OCI-LY1 (cell line): ENCODE measurements around the gene IL1R2.

Experiments
- EZH2 ChIP-seq: fragments of 200-600 bp; sonication (generic), shearing (Covaris generic); IDR thresholded peaks from 2 replicates; pipeline ENCODE4 v1.8.0; 2017; ENCODE audit warnings: borderline replicate concordance, mixed run types, mild to moderate bottlenecking, antibody characterized with exemption, low read length, moderate library complexity, mixed read lengths
- TF ChIP-seq, protein P1 (sequence below): fragments of 200-600 bp; sonication (generic), shearing (Covaris generic); IDR thresholded peaks from 2 replicates; pipeline ENCODE4 v1.5.1; 2017; ENCODE audit warnings: mild to moderate bottlenecking, antibody characterized with exemption, low read length, moderate library complexity, mixed read lengths

GRCh38 chr2:101962309-101962708 is 29.5 kb upstream of the IL1R2 start:
- TF ChIP-seq, protein P1, sequence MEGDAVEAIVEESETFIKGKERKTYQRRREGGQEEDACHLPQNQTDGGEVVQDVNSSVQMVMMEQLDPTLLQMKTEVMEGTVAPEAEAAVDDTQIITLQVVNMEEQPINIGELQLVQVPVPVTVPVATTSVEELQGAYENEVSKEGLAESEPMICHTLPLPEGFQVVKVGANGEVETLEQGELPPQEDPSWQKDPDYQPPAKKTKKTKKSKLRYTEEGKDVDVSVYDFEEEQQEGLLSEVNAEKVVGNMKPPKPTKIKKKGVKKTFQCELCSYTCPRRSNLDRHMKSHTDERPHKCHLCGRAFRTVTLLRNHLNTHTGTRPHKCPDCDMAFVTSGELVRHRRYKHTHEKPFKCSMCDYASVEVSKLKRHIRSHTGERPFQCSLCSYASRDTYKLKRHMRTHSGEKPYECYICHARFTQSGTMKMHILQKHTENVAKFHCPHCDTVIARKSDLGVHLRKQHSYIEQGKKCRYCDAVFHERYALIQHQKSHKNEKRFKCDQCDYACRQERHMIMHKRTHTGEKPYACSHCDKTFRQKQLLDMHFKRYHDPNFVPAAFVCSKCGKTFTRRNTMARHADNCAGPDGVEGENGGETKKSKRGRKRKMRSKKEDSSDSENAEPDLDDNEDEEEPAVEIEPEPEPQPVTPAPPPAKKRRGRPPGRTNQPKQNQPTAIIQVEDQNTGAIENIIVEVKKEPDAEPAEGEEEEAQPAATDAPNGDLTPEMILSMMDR, result no peak
- TF ChIP-seq EZH2, result no peak
